Hematopoietic multipotent progenitor cell treated with erythropoietin and hydrocortisone succinate and interleukin-3 and kit ligand, for 4 days (in vitro differentiated cells): ENCODE results near the gene KLHL17.
"Not testable (repeated sequence)": the region's sequence is repeated elsewhere in the genome, so short reads cannot be mapped to it uniquely, and the experiment has no call there.

Experiments used
- DNase-seq: peaks from one replicate; pipeline ENCODE4 v3.0.0-alpha.2; 2015

KLHL17 gene

DNA sequence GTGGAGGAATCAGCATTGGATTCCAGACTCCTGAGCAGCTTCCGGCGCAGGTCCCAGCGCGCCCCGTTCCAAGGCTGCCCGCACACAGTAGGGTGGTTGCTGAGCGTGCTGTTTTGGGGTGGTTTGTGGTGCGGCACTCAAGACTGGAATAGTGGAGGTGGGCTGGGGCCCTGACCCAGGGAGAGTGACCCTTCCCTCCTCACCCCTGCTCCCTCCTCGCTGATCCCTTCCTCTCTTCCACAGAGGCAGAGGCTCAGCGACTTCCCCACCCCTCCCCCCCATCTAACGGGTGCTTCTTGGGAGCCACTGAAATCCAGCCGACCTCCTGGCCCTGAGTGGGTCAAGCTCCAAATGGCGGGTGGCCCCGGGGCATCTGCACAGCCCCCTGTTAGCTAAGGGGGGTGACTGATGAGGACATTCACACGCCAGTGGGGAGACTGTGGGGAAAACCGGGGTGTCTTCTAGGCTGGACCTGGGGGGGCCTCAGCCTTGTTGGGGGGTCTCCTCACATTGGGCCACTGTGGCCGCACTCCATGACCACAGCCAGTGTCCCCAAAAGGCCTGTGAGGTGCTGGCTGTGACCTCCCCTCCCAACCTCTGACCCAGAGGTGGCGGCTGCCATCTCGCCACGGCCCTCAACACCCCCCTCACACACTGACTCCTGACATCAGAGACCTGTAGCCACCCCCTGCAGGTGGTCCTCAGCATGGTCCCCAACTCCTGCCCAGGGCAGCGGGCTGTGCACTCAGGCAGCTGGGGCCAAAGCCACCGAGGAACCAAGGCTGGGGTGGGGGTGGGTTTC lies 43.4 kb downstream of the KLHL17 start:
- no peak for DNase-seq

DNA sequence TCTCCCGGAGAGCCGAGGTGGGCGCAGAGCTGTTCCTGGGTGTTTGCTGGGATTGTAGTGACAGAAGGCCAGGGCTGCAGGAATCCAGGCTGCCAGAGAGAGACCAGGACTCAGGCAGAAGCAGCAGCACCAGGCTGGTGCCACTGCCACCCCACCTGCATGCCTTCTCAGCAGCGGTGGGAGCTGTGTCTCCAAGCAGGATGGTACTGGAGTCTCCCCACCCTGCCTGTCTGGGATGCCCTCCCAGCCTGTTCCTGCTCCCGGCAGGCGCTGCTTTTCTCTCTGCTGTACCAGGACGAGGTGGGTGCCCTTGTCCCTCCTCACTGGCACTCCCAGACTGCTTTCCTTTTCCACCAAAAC lies 44.0 kb downstream of the KLHL17 start:
- no peak for DNase-seq

DNA sequence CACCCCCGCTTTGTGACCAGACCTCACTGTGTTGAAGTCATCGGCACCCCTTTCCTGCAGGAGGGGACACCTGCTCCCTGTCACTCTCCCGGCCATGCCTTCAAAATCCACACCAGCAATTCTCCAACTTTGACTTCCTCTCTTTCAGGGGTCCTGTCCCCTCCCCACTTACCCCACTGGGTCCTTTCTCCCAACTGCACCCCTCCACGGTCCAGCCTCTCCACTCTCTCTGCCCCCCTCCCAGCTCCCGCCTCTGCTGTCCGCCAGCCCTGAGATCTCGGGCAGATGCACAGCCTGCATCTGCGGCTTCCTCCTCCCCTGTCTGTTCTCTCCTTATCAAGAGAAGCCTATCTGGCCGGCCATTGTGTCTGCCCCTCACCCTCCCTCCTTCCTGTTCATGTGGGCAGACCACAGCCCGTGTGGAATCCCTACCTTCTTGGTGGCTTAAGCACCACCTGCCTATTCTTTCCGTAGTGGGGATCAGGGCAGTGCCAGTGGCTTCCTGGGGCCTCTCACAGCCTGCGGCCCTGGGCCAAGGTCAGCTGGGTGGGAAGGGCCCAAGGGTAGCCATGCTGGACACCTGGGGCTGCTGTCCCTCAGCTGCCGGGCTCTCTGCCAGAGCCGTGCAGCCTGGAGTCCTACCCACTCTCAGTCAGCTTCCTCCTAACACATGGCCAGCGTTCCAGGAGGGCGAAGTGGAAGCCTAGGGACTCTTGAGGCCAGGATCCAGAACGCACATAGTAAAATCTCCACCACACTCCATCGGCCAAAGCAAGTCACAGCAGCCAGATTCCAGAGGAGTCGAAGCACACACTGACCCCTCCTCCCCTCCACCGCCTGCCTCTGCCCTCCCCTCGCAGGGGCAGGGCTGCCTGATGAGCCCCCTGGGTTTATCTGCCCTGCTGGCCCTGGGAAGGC lies 44.7 kb downstream of the KLHL17 start:
- peak; percentile 88 for DNase-seq

DNA sequence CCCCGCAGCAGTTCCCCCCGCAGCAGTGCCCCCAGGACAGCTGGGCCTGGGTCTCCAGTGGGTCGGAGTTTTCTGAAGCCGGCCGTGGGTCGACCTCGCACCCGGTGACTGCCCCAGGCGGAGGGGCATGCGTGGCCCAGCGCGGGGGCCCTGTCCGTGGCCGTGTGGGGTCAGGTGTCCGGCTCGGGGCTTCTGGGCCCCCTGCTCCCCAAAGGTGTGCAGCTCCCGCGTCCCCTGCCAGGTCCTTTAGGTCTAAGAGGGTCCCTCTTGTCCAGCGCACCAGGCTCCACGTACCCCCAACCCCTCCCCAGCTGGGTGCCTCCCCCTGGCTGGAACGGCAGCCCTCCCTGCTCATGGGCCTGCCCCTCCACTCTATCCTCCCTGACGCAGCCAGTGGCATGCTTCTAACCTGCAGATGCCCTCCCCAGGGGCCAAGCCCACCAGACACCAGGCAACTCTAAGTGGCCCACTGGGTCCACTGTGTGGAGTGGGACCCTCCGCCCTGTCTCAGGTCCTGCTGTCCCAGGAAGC lies 45.5 kb downstream of the KLHL17 start:
- DNase-seq = no peak

DNA sequence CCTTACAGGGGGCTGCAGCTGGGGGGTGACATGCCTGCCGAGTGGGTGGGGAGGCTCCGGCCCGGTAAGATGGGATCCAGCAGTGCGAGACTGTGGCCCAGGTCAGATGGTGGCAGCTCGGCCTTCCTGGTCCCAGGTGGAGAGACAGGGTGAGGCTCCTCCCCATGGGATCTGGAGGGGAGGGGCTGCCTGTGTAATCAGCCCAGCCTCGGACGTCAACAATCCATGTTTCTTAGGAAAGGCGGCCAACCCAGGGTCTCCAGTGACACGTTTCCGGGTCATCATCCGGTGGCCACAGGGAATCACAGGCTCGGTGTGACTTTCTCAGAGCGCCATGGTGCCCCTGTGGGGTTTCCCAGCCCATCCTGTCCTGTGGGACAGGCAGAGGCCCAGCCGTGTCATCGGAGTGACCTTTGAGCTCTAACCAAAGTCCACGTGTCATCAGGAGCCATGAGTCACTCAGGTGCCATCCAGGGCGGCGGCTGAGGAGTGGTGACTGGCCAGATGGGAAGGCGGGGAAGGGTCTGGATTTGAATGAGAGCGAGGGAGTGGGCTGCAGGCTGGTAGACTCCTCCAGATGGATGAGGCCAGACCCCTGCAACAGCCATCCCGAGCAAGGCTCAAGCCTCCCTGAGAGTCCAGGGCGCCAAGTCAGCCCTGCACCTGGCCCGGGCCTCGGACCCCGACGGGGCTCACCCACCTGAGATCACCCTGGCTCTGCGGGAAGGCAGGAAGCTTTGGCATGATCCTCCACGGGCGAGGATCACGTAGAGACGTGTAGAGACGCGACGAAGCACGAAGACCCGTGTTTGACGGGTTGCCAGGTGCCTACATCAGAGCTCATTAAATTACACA lies 46.1 kb downstream of the KLHL17 start:
- DNase-seq = no peak

DNA sequence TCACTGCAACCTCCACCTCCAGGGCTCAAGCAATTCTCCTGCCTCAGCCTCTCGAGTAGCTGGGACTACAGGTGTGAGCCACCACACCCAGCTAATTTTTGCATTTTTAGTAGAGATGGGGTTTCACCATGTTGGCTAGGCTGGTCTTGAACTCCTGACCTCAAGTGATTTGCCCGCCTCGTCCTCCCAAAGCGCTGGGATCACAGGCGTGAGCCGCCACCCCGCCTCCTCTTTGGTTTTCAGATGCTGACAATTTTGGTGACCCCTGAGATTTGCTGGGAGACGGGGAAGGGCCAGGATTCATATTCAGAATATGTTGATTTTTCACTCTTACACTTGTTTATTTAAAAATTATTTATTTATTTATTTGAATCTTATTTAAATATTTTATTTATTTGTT lies 49.7 kb downstream of the KLHL17 start:
- DNase-seq = not testable (repeated sequence)

DNA sequence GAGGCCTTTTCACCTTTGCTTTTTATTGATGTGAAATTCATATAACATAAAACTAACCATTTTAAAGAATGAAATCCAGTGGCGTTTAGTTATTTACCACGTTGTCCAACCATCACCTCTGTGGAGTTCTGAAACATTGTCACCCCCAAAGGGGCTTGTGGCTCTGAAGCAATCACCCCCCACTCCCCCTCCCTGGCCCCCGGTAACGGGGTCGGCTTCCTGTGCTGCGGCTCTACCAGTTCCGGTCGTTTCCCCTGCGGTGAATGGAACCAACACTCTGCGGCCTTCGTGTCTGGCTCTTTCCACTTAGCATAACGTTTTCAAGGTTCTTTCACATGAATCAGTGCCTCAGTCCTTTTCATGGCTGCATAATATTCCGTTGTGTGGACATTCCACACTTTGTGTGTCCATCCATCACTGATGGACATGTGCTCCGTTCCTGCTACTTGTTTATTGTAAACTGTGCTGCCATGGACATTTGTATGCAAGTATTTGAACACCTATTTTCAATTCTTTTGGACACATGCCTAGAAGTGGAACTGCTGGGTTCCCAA lies 51.1 kb downstream of the KLHL17 start:
- DNase-seq = no peak

DNA sequence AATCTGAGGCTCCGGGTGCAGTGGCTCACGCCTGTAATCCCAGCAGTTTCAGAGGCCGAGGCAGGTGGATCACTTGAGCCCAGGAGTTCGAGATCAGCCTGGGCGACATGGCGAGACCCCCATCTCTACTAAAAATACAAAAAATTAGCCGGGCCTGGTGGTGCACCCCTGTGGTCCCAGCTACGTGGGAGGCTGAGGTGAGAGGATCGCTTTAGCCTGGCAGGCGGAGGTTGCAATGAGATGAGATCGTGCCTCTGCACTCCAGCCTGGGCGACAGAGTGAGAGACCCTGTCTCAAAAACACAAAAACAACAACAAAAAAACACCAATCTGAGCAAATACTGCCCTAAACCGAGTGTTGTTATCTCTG lies 52.3 kb downstream of the KLHL17 start:
- not testable (repeated sequence) for DNase-seq

DNA sequence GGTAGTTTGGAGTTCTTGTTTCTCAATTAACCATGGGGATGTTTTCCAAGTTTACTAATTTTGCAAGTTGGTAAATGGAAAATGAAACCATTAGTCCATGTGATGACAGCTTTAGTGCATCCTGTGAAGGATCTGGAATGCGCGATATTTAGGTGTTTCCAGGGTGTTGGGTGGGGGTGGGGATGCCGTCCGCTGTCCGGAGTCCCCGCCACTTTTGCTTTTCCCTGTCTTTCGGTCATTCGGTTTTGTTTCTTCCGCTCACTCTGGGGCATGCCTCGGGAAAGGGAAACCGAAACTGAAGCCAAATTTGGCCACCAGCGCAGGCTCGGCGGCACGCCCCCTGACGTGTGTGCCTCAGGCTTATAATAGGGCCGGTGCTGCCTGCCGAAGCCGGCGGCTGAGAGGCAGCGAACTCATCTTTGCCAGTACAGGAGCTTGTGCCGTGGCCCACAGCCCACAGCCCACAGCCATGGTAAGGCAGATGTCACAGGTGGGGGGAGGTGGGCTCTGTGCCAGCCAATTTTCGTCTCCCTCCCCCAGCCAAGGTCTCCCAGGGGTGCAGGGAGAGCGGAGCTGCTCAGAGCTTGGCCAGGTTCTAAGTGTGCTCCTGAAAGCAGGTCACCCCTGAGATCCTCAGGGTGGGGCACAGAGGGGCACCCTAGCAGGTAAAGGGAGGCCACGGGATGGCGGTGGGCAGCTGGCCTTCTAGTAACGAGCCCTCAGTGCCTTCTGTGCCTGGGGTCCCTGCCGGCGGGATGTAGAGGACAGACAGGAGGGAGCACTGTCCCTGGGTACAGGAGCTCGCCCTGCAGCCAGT lies 52.9 kb downstream of the KLHL17 start, which contains the start of gene ISG15:
Gene ISG15 (plus strand): TSS at position 393 of the 817 bp plus-strand sequence. CDS start 77 bp downstream, at position 470.
- DNase-seq = peak; percentile 94

DNA sequence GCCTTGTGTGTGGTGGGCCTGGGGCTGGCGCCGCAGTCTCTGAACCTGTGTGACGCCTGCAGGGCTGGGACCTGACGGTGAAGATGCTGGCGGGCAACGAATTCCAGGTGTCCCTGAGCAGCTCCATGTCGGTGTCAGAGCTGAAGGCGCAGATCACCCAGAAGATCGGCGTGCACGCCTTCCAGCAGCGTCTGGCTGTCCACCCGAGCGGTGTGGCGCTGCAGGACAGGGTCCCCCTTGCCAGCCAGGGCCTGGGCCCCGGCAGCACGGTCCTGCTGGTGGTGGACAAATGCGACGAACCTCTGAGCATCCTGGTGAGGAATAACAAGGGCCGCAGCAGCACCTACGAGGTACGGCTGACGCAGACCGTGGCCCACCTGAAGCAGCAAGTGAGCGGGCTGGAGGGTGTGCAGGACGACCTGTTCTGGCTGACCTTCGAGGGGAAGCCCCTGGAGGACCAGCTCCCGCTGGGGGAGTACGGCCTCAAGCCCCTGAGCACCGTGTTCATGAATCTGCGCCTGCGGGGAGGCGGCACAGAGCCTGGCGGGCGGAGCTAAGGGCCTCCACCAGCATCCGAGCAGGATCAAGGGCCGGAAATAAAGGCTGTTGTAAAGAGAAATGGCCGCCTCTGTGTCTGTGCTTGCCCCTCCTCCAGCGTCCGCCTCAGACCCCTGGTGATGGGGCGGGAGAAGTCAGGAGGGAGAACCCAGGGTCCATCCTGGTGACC lies 53.7 kb downstream of the KLHL17 start:
- DNase-seq = no peak

DNA sequence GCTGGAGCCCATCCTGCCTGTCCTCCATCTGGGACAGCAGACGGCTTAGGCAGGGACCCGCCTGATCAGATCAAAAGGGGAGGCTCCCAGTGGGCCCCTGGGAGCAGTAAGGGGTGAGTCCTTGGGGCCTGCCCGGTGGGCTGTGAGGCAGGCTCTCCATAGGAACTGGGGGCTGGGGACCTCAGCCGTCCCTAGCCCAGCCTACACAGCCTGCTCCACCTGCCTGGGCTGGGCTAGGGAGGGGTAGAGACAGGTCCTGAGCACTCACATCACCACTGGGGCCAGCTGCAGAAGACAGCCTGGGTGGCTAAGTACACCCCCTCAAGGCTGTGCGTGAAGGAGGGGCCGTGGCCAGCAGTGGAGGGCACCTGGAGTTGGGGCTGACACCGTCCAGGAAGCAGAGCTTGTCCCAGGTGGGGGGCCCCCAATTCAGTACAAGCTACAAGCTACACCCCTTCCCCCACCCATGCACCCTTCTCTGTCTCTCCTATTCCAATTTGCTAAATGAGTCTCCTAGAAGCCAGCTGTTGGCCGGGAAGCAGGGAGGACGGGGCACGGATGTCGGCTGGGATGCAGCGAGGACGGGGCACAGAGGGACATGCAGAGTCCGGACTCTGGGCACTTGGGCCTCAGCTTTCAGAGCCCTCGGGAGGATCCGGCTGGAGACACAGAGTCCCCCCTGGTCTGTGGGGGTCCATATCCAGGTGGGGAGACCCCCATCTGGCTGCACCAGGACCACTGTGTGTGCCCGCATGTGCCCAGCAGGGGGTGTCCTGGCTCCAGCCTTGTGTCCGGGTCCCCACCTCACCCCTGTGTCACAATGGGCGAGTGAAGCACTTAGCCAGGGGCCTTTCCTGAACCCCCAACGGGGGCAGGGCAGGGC lies 54.7 kb downstream of the KLHL17 start:
- peak; percentile 71 for DNase-seq
